Thyroid gland (tissue), 4 donors: ENCODE results near the gene PDE4A. TPM values are rescaled to one million over a fixed set of nuclear protein-coding genes. Genes with fewer than 3 reads are reported as not detected.

Experiments used
- DNase-seq, 2 donors: peaks; one replicate each; pipeline ENCODE4 v3.0.0-alpha.2; 2019
- H3K27ac ChIP-seq, 3 donors: fragments of 200-600 bp; sonication (generic); 1 replicate in 2 of 3; 2 replicates in 1 of 3; pipeline ENCODE4 v1.5.1; 2016 to 2019; ENCODE audit warnings: mild to moderate bottlenecking in 1 of 3, moderate library complexity in 1 of 3
- H3K27me3 ChIP-seq: fragments of 200-600 bp; sonication (generic); one replicate; pipeline ENCODE4 v1.5.1; 2019
- H3K36me3 ChIP-seq, 2 donors: fragments of 200-600 bp; sonication (generic); one replicate each; pipeline ENCODE4 v1.5.1; 2016 to 2019
- H3K4me1 ChIP-seq, 2 donors: fragments of 200-600 bp; sonication (generic); one replicate each; pipeline ENCODE4 v1.5.1; 2017 to 2019
- H3K4me3 ChIP-seq, 3 donors: fragments of 200-600 bp; sonication (generic); replicated peaks in 1 of 3; 1 replicate in 2 of 3; 2 replicates in 1 of 3; pipeline ENCODE4 v1.5.1; 2016; ENCODE audit warnings: mild to moderate bottlenecking in 1 of 3
- H3K9me3 ChIP-seq: fragments of 200-600 bp; sonication (generic); one replicate; pipeline ENCODE4 v1.5.1; 2017
- CTCF ChIP-seq, 6 experiments: fragments of 200-600 bp in 3 of 6; fragments of 450-650 bp in 3 of 6; sonication (generic) in 3 of 6; IDR thresholded peaks; one replicate each; pipeline ENCODE4 v1.5.1; 2016 to 2019; ENCODE audit warnings: antibody characterized with exemption in 6 of 6, mild to moderate bottlenecking in 2 of 6, inconsistent platforms in 1 of 6, moderate library complexity in 1 of 6
- POLR2A ChIP-seq, 2 donors: fragments of 450-650 bp; IDR thresholded peaks; one replicate each; pipeline ENCODE4 v1.6.1; 2017; ENCODE audit warnings: antibody characterized with exemption in 2 of 2, mild to moderate bottlenecking in 2 of 2, moderate library complexity in 1 of 2
- WGBS, 2 donors: methylation state at CpG; one replicate each; pipeline ENCODE4 v1.1.5; 2017; 5-methylcytosine and 5-hydroxymethylcytosine counted together
- intact Hi-C: fragments of 100-400 bp; cut with DNase I; formaldehyde crosslinking; loops from one replicate; pipeline ENCODE4 v1.15.1; 2023
- total RNA-seq, 4 donors: library from RNA; depleted of rRNA; stranded (reverse); fragments of >200 nt; gene quantifications; one replicate each; pipeline ENCODE4 v1.2.3, GENCODE V29; 2016

The PDE4A gene
- total RNA-seq, 4 donors from 2014 or later: 16.1 to 21.0 (median 18.4) TPM

DNA sequence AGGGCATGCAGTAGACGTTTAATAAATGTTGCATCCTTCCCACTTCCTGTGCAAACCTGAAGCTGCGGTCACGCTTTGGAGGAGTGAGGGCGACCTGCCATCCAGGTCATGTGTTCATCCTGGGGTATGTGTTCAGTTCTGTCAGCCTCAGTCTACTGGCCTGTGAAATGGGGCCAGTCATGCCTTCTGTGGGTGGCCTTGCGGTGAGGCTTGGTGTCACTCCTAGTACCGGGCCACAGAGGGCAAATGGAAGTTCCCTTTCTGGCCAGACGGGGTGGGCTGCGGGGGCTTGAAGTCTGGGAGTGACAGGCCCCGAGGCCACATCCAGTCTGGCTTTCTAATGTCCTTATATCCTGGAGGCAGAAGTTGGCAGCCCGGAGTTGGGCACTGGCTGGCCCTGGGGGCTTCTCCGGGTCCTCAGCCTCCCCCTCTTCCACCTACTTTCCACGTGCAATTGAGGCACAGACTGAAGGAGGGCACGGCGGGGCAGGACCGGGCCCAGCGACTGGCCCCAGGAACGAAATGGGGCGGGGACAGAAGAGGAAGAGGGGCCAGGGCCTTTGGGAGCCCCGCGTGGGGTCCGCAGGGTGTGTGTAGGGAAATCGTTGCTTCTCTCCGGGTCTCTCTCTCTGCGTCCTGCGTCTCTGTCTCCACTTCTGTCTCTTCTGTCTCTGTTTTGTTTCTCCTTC is 11.1 kb downstream of the PDE4A start:
- H3K9me3 ChIP-seq: no peaks in the 10 kb centered on the region
- TF ChIP-seq POLR2A (IDR thresholded peaks at IDR 0.05) (no peak), CTCF (IDR thresholded peaks at IDR 0.05) (no peak)
- intact Hi-C loops: no loop called here
- H3K27me3 ChIP-seq: no peaks in the 10 kb centered on the region
- WGBS, 2 donors: 16 to 21% methylated on average over 19 to 20 of the region's 25 CpGs
- H3K4me1 ChIP-seq: peaks cover 31 to 33% of the 10 kb centered on the region in 2 donors
- no peaks in the 10 kb centered on the region for H3K36me3 ChIP-seq
- H3K4me3 ChIP-seq: peak overlapping the region; percentile 38 to 63 (median 60)
- H3K27ac ChIP-seq: peak overlapping the region; percentile 75 to 91 (median 84)
- peak; percentile 63 to 64 for DNase-seq

- intact Hi-C loops: no loop called here
- H3K4me3 ChIP-seq: peak overlapping the region in 2 of 3 donors; percentile 27 to 63
- H3K4me1 ChIP-seq: peaks cover 31 to 33% of the 10 kb centered on the region in 2 donors
- peak in 1 of 2 donors; percentile 9 for TF ChIP-seq POLR2A (IDR thresholded peaks at IDR 0.05)
- TF ChIP-seq CTCF (IDR thresholded peaks at IDR 0.05): no peak
- H3K9me3 ChIP-seq: no peaks in the 10 kb centered on the region
- DNase-seq: peak; percentile 69 to 72
- H3K36me3 ChIP-seq: no peaks in the 10 kb centered on the region
- H3K27ac ChIP-seq: peak overlapping the region; percentile 75 to 91 (median 84)
- 2% methylated on average over 15 to 27 of the region's 64 CpGs for WGBS, 2 donors
- no peaks in the 10 kb centered on the region for H3K27me3 ChIP-seq
Measured at GRCh38 chr19:10431943-10432735, 11.8 kb downstream of the PDE4A start.

DNA sequence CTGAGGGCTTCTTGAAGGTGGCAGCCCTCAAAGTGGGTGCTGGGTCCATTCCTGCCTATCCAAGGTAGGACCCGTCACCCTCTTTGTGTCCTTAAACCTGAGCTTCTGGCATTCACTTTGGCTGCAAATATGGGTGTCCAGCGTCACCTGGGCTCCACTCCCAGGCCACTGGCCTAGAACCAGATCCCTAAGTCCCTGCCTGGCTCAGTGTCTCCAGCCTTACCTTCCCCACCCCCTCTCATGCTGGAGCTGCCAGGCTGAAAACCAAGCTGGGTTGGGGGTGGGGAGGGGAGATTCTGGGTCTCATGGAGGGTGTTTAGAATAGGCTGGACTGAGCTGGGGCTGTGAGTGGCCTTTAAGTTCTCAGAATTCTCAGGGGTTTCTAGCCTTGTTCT is 12.4 kb downstream of the PDE4A start:
- H3K4me1 ChIP-seq: peaks cover 31 to 33% of the 10 kb centered on the region in 2 donors
- TF ChIP-seq CTCF (IDR thresholded peaks at IDR 0.05) (no peak), POLR2A (IDR thresholded peaks at IDR 0.05) (peak in 1 of 2 donors; percentile 9)
- H3K36me3 ChIP-seq: no peaks in the 10 kb centered on the region
- H3K9me3 ChIP-seq: no peaks in the 10 kb centered on the region
- 51 to 55% methylated on average over 2 of the region's 2 CpGs for WGBS, 2 donors
- DNase-seq: peak; percentile 87
- no peaks in the 10 kb centered on the region for H3K27me3 ChIP-seq
- H3K4me3 ChIP-seq: no peak overlapping the region
- intact Hi-C loops: no loop called here
- H3K27ac ChIP-seq: peak overlapping the region; percentile 75 to 91 (median 84)

DNA sequence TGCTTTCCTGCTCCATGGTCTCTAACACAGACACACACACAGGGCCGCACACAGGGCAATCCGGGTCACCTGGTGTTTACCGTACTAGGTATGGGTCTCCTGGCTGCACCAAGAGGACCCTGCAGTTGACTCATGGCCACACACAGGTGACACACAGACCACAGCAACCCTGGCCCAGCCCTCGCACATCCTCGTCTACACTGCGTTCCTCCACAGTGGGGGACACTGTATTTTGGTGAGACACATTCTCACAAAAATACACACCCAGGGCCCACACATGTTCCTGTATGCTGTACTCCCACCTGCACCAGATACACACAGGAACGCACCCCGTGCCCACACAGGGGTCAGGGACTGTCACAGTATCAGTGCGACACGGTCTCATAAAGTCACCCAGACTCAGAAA is 12.8 kb downstream of the PDE4A start:
- 87 to 89% methylated on average over 8 to 10 of the region's 10 CpGs for WGBS, 2 donors
- TF ChIP-seq POLR2A (IDR thresholded peaks at IDR 0.05) (no peak), CTCF (IDR thresholded peaks at IDR 0.05) (no peak)
- H3K36me3 ChIP-seq: no peaks in the 10 kb centered on the region
- intact Hi-C loops: no loop called here
- no peaks in the 10 kb centered on the region for H3K9me3 ChIP-seq
- H3K4me3 ChIP-seq: no peak overlapping the region
- peaks cover 31 to 33% of the 10 kb centered on the region in 2 donors for H3K4me1 ChIP-seq
- H3K27ac ChIP-seq: peak overlapping the region; percentile 75 to 91 (median 84)
- no peak for DNase-seq
- H3K27me3 ChIP-seq: no peaks in the 10 kb centered on the region

DNA sequence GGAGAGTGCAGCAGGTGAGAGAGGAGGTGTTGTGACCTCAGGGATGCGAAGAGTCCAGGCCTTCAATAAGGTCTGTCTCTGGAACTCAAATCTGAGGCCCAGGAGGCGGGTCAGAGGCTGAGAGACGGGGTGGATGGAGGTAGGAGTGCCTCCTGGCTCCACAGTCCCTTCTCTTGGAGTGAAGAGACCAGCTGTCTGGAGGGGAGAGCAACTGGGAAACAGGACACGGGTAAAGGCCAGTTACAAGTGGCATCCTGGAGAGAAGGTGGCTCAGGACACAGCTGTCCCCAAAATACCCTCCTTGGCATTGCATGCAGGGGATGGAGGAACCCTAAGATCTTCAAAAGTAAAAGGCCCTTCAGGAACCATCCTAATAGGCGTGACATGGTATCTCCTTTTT is 19.2 kb downstream of the PDE4A start:
- Histone ChIP-seq H3K4me3 (no peak overlapping the region), H3K4me1 (no peaks in the 10 kb centered on the region), H3K9me3 (no peaks in the 10 kb centered on the region), H3K27ac (no peak overlapping the region), H3K36me3 (no peaks in the 10 kb centered on the region), H3K27me3 (no peaks in the 10 kb centered on the region)
- no peak for DNase-seq
- intact Hi-C loops: no loop called here
- no peak for TF ChIP-seq POLR2A (IDR thresholded peaks at IDR 0.05)
- TF ChIP-seq CTCF (IDR thresholded peaks at IDR 0.05): no peak
- WGBS, 2 donors: 92 to 93% methylated on average over 5 of the region's 5 CpGs
